Adrenal gland (tissue), 12 donors: Measurements from ENCODE around the gene CREM. TPM values are rescaled to one million over a fixed set of nuclear protein-coding genes. Genes with fewer than 3 reads are reported as not detected.
A peak's percentile ranks its signal among the peaks of the same experiment; 100 is the strongest.
"Not testable (repeated sequence)": the region's sequence is repeated elsewhere in the genome, so short reads cannot be mapped to it uniquely, and the experiment has no call there.

Source experiments
- DNase-seq, 7 donors: peaks; one replicate each; pipeline ENCODE4 v3.0.0-alpha.2; 2019 to 2020
- H3K27ac ChIP-seq, 5 donors: fragments of 200-600 bp; sonication (generic) in 4 of 5; 1 replicate in 3 of 5; 2 replicates in 2 of 5; pipeline versions ENCODE4 v1.5.1 to v1.8.0; 2016 to 2020; ENCODE audit warnings: mild to moderate bottlenecking in 1 of 5
- H3K27me3 ChIP-seq: fragments of 200-600 bp; 2 replicates; pipeline ENCODE4 v1.8.0; 2021
- H3K36me3 ChIP-seq, 2 donors: fragments of 200-600 bp; replicated peaks in 1 of 2; 1 replicate in 1 of 2; 2 replicates in 1 of 2; pipeline versions ENCODE4 v1.5.1 to v1.8.0; 2018 to 2022
- H3K4me1 ChIP-seq, 2 donors: fragments of 200-600 bp; replicated peaks in 1 of 2; 1 replicate in 1 of 2; 2 replicates in 1 of 2; pipeline versions ENCODE4 v1.5.1 to v1.8.0; 2018 to 2021
- H3K4me3 ChIP-seq, 4 donors: fragments of 200-600 bp; sonication (generic) in 3 of 4; one replicate each; pipeline ENCODE4 v1.5.1; 2016 to 2018
- H3K9me3 ChIP-seq, 3 donors: fragments of 200-600 bp; sonication (generic) in 1 of 3; replicated peaks in 1 of 3; 1 replicate in 2 of 3; 2 replicates in 1 of 3; pipeline versions ENCODE4 v1.5.1 to v1.8.0; 2016 to 2021
- CTCF ChIP-seq, 6 experiments: fragments of 450-650 bp in 4 of 6; fragments of 200-600 bp in 2 of 6; sonication (generic) in 1 of 6; IDR thresholded peaks; 1 replicate in 5 of 6; 2 replicates in 1 of 6; pipeline versions ENCODE4 v1.5.1 to v1.8.0; 2016 to 2021; ENCODE audit warnings: antibody characterized with exemption in 6 of 6, mild to moderate bottlenecking in 2 of 6, moderate library complexity in 1 of 6
- POLR2A ChIP-seq, 2 donors: fragments of 450-650 bp; IDR thresholded peaks; one replicate each; pipeline ENCODE4 v1.6.1; 2017; ENCODE audit warnings: antibody characterized with exemption in 2 of 2, mild to moderate bottlenecking in 2 of 2, moderate library complexity in 1 of 2
- WGBS, 4 donors: extraction: QIAGEN DNeasy Blood & Tissue Kit in 2 of 4; methylation state at CpG; one replicate each; pipeline versions ENCODE4 v1.1.5 to v1.1.7; 2013 to 2017; 5-methylcytosine and 5-hydroxymethylcytosine counted together
- intact Hi-C, 2 donors: fragments of 100-400 bp; cut with DNase I; formaldehyde crosslinking; loops; one replicate each; pipeline versions ENCODE4 v1.14.1 to v1.15.0; 2022 to 2023
- polyA plus RNA-seq, 3 donors: library from polyadenylated mRNA; stranded (reverse); fragments of 200-250 nt in 2 of 3; fragments of 350-450 nt in 1 of 3; fragmentation: Illumina TruSeq in 1 of 3; extraction: RNeasy Lipid Tissue Mini Kit (QIAGEN cat#74804) in 1 of 3; gene quantifications; one replicate each; pipeline ENCODE4 v1.2.3, GENCODE V29; 2013 to 2014
- total RNA-seq, 9 donors: library from RNA; depleted of rRNA in 4 of 9; stranded (reverse); fragments of >200 nt in 4 of 9; fragments of 120-200 nt in 1 of 9; fragmentation: NEBNext Ultra II Directional in 1 of 9; extraction: Animal tissue kit (Norgen Biotek cat#: 25700) in 1 of 9; gene quantifications; one replicate each; pipeline versions ENCODE4 v1.1.0 to v1.2.4, GENCODE V29; 2013 to 2023
- donor health status: healthy with polysubstance abuse.
- donor health status: Bipolar disorder and iron deficiency.
- donor health status: DM: yes; HTN: yes; CAD: no.
- donor health status: DM: no; HTN: no; CAD: no.
- donor health status: DM: no; HTN: no; CAD: no.
- donor health status: DM: yes; HTN: yes; CAD: no.

The CREM gene
- total and polyA plus RNA-seq, 12 donors = 75.2 to 340 (median 119) TPM

GRCh38 chr10:35214607-35215020 is 88.0 kb downstream of the CREM start:
- H3K27me3 ChIP-seq = no peaks in the 10 kb centered on the region
- H3K4me3 ChIP-seq = no peak overlapping the region
- DNase-seq = no peak
- TF ChIP-seq POLR2A (IDR thresholded peaks at IDR 0.05) (no peak), CTCF (IDR thresholded peaks at IDR 0.05) (no peak)
- H3K9me3 ChIP-seq = no peaks in the 10 kb centered on the region
- H3K36me3 ChIP-seq = peaks cover 0 to 10% of the 10 kb centered on the region in 2 donors
- intact Hi-C loops = loop anchor here in 1 of 2 donors (5.0 kb wide), 1 partner anchor 97 kb away; no protein-coding TSS in a partner anchor
- 89 to 94% (median 91%) methylated on average over 11 to 19 of the region's 19 CpGs for WGBS, 4 donors
- no peak overlapping the region for H3K27ac ChIP-seq
- H3K4me1 ChIP-seq = peaks cover 0 to 28% of the 10 kb centered on the region in 2 donors

GRCh38 chr10:35215107-35215506 is 88.5 kb downstream of the CREM start:
- DNase-seq = no peak
- 70 to 84% (median 72%) methylated on average over 3 of the region's 3 CpGs for WGBS, 4 donors
- H3K27me3 ChIP-seq = no peaks in the 10 kb centered on the region
- H3K9me3 ChIP-seq = no peaks in the 10 kb centered on the region
- no peak overlapping the region for H3K27ac ChIP-seq
- H3K4me1 ChIP-seq = peaks cover 0 to 27% of the 10 kb centered on the region in 2 donors
- intact Hi-C loops = loop anchor here in 1 of 2 donors (5.0 kb wide), 1 partner anchor 98 kb away; no protein-coding TSS in a partner anchor
- peaks cover 0 to 7% of the 10 kb centered on the region in 2 donors for H3K36me3 ChIP-seq
- TF ChIP-seq POLR2A (IDR thresholded peaks at IDR 0.05) (no peak), CTCF (IDR thresholded peaks at IDR 0.05) (no peak)
- no peak overlapping the region for H3K4me3 ChIP-seq

GRCh38 chr10:35216303-35216905 is 89.8 kb downstream of the CREM start:
- TF ChIP-seq CTCF (IDR thresholded peaks at IDR 0.05) (no peak), POLR2A (IDR thresholded peaks at IDR 0.05) (no peak)
- peaks cover 0 to 3% of the 10 kb centered on the region in 2 donors for H3K36me3 ChIP-seq
- no peaks in the 10 kb centered on the region for H3K9me3 ChIP-seq
- WGBS, 4 donors = 49 to 73% (median 53%) methylated on average over 3 to 6 of the region's 6 CpGs
- peak; percentile 56 to 85 (median 75) for DNase-seq
- H3K27ac ChIP-seq = peak overlapping the region in 3 of 5 donors; percentile 18 to 62 (median 38)
- intact Hi-C loops = loop anchor here in 1 of 2 donors (5.0 kb wide), 1 partner anchor 99 kb away; no protein-coding TSS in a partner anchor
- no peak overlapping the region for H3K4me3 ChIP-seq
- H3K27me3 ChIP-seq = no peaks in the 10 kb centered on the region
- peaks cover 0 to 31% of the 10 kb centered on the region in 2 donors for H3K4me1 ChIP-seq

GRCh38 chr10:35216956-35217355 is 90.3 kb downstream of the CREM start:
- H3K36me3 ChIP-seq, DNase-seq, H3K4me3 ChIP-seq, H3K9me3 ChIP-seq, H3K27me3 ChIP-seq: not testable (repeated sequence)
- intact Hi-C loops = loop anchor here in 1 of 2 donors (5.0 kb wide), 1 partner anchor 100 kb away; no protein-coding TSS in a partner anchor
- Histone ChIP-seq H3K27ac (peak overlapping the region in 4 of 5 donors; percentile 18 to 72 (median 52)), H3K4me1 (peaks cover 0 to 31% of the 10 kb centered on the region in 2 donors)
- 79 to 88% (median 84%) methylated on average over 9 of the region's 9 CpGs for WGBS, 4 donors
